ENCODE measurements around the gene PPM1H.

PPM1H gene

DNA sequence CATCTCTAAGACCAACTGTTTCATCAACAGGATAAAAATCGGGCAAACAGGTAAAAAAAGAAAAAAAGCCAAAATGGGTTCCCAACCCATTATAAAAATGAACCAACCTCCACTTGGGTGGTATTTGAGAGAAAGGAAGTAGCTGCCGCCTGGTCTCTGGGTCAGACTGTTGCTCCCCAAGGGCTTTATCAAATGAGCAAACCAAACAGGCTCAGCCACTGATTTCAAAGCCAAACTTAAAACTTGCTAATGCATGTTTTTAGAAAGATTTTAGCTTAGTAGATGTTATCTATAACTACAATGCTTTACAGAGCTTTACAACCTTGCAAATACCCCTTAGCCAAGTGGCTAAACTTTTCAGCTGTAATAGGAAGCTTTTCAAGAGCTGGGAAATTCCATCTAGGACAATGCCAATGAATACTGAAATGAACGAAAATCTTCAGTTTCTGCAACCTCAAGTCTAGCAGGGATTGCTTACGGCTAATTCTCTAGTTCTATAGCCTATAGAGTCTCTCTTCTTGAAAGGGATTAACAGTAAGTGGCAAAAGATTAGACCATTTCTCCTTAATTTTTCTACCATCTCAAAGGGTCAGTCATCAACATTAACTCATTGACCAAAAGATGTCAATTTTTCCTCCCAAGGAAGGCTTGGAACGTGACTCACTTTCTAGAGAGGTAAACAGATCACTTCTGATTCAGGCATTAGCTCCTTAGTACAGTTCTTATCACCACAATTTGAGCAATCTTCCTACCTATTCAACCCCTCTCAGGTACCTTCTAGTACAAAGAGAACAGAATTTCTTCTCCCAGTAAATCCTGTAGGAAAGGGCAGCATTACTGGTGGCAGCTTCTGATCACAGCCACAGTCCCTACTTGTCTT, 4.2 kb downstream of the PPM1H start:
- no peak overlapping the region for H3K27ac Mint-ChIP-seq
- H3K4me1 Mint-ChIP-seq (ENCODE audit: low read depth): peaks cover 7% of the 10 kb centered on the region
- no peaks in the 10 kb centered on the region for H3K36me3 Mint-ChIP-seq (ENCODE audit: low read depth)
- no peak for DNase-seq (ENCODE audit: low spot score)
- no peak overlapping the region for H3K4me3 Mint-ChIP-seq
- H3K9me3 Mint-ChIP-seq: no peaks in the 10 kb centered on the region
- peaks cover 59% of the 10 kb centered on the region for H3K27me3 Mint-ChIP-seq (ENCODE audit: low read depth)

- no peak overlapping the region for H3K27ac Mint-ChIP-seq
- no peak for DNase-seq (ENCODE audit: low spot score)
- H3K9me3 Mint-ChIP-seq: no peaks in the 10 kb centered on the region
- H3K4me3 Mint-ChIP-seq: no peak overlapping the region
- H3K36me3 Mint-ChIP-seq (ENCODE audit: low read depth): no peaks in the 10 kb centered on the region
- peaks cover 41% of the 10 kb centered on the region for H3K27me3 Mint-ChIP-seq (ENCODE audit: low read depth)
- peaks cover 2% of the 10 kb centered on the region for H3K4me1 Mint-ChIP-seq (ENCODE audit: low read depth)
Measured at GRCh38 chr12:62928632-62929031, 6.3 kb downstream of the PPM1H start.

GRCh38 chr12:62925680-62926079, 9.3 kb downstream of the PPM1H start:
- H3K27me3 Mint-ChIP-seq (ENCODE audit: low read depth): peaks cover 18% of the 10 kb centered on the region
- H3K4me3 Mint-ChIP-seq: no peak overlapping the region
- no peaks in the 10 kb centered on the region for H3K9me3 Mint-ChIP-seq
- no peak for DNase-seq (ENCODE audit: low spot score)
- no peak overlapping the region for H3K27ac Mint-ChIP-seq
- H3K36me3 Mint-ChIP-seq (ENCODE audit: low read depth): no peaks in the 10 kb centered on the region
- no peaks in the 10 kb centered on the region for H3K4me1 Mint-ChIP-seq (ENCODE audit: low read depth)

GRCh38 chr12:62924084-62924483, 10.9 kb downstream of the PPM1H start:
- Mint-ChIP-seq H3K27me3 (ENCODE audit: low read depth) (peaks cover 11% of the 10 kb centered on the region), H3K36me3 (ENCODE audit: low read depth) (no peaks in the 10 kb centered on the region), H3K4me1 (ENCODE audit: low read depth) (no peaks in the 10 kb centered on the region), H3K9me3 (no peaks in the 10 kb centered on the region), H3K27ac (no peak overlapping the region), H3K4me3 (no peak overlapping the region)
- DNase-seq (ENCODE audit: low spot score): no peak

- no peaks in the 10 kb centered on the region for H3K9me3 Mint-ChIP-seq
Measured at GRCh38 chr12:62922539-62922938, 12.4 kb downstream of the PPM1H start.

GRCh38 chr12:62919838-62920237, 15.1 kb downstream of the PPM1H start:
- peaks cover 5% of the 10 kb centered on the region for H3K27me3 Mint-ChIP-seq (ENCODE audit: low read depth)
- H3K9me3 Mint-ChIP-seq: no peaks in the 10 kb centered on the region
- H3K27ac Mint-ChIP-seq: no peak overlapping the region
- DNase-seq (ENCODE audit: low spot score): no peak
- no peaks in the 10 kb centered on the region for H3K36me3 Mint-ChIP-seq (ENCODE audit: low read depth)
- H3K4me1 Mint-ChIP-seq (ENCODE audit: low read depth): no peaks in the 10 kb centered on the region
- H3K4me3 Mint-ChIP-seq: no peak overlapping the region

More at GRCh38 chr12:62922539-62922938, 12.4 kb downstream of the PPM1H start:
- Mint-ChIP-seq H3K4me1 (ENCODE audit: low read depth) (no peaks in the 10 kb centered on the region), H3K36me3 (ENCODE audit: low read depth) (no peaks in the 10 kb centered on the region), H3K27ac (no peak overlapping the region), H3K27me3 (ENCODE audit: low read depth) (peaks cover 2% of the 10 kb centered on the region), H3K4me3 (no peak overlapping the region)
- DNase-seq (ENCODE audit: low spot score): no peak

DNA sequence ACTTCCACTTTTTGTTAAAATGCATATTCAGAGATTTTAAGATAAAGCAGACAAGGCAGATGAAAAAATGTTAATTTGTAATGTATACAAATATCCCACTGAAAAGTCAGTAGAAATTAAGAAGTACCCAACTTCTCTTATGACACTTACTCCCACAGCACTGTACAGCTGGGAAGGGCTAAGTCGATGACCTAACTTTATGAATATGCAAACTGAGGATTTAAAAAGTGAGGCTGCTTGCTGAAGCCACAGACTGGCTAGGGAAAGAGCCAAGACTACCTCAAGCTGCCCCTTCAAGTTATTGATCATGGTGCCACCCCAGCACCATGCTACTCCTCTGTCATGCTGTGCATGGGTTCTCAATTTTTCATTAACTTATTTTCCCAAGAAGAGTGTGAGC, 17.0 kb downstream of the PPM1H start:
- H3K27me3 Mint-ChIP-seq (ENCODE audit: low read depth): peaks cover 5% of the 10 kb centered on the region
- no peaks in the 10 kb centered on the region for H3K36me3 Mint-ChIP-seq (ENCODE audit: low read depth)
- H3K9me3 Mint-ChIP-seq: no peaks in the 10 kb centered on the region
- H3K4me3 Mint-ChIP-seq: no peak overlapping the region
- DNase-seq (ENCODE audit: low spot score): no peak
- no peak overlapping the region for H3K27ac Mint-ChIP-seq
- H3K4me1 Mint-ChIP-seq (ENCODE audit: low read depth): no peaks in the 10 kb centered on the region

GRCh38 chr12:62916632-62917425, 18.1 kb downstream of the PPM1H start:
- no peak for DNase-seq (ENCODE audit: low spot score)
- no peaks in the 10 kb centered on the region for H3K36me3 Mint-ChIP-seq (ENCODE audit: low read depth)
- no peaks in the 10 kb centered on the region for H3K9me3 Mint-ChIP-seq
- no peak overlapping the region for H3K27ac Mint-ChIP-seq
- H3K4me1 Mint-ChIP-seq (ENCODE audit: low read depth): no peaks in the 10 kb centered on the region
- H3K27me3 Mint-ChIP-seq (ENCODE audit: low read depth): peaks cover 8% of the 10 kb centered on the region
- no peak overlapping the region for H3K4me3 Mint-ChIP-seq

DNA sequence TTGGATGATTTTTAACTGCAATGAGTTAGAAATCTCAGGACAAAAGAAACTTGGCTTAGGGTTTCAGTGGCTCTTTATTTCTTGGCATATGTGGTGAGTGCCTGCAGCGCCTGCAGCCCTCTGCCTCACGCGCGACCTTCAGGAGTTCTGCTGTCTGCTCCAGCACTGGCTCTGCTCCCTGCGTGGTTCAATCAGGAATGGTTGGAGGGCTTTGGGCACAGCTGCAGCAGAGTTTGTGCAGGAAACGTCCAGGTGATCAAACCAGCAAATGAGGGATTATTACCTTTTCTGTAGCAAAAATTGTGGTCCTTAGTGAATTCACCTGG, 19.8 kb downstream of the PPM1H start:
- Mint-ChIP-seq H3K4me1 (ENCODE audit: low read depth) (no peaks in the 10 kb centered on the region), H3K4me3 (no peak overlapping the region), H3K27ac (no peak overlapping the region), H3K36me3 (ENCODE audit: low read depth) (no peaks in the 10 kb centered on the region), H3K27me3 (ENCODE audit: low read depth) (peaks cover 16% of the 10 kb centered on the region), H3K9me3 (no peaks in the 10 kb centered on the region)
- DNase-seq (ENCODE audit: low spot score): no peak

DNA sequence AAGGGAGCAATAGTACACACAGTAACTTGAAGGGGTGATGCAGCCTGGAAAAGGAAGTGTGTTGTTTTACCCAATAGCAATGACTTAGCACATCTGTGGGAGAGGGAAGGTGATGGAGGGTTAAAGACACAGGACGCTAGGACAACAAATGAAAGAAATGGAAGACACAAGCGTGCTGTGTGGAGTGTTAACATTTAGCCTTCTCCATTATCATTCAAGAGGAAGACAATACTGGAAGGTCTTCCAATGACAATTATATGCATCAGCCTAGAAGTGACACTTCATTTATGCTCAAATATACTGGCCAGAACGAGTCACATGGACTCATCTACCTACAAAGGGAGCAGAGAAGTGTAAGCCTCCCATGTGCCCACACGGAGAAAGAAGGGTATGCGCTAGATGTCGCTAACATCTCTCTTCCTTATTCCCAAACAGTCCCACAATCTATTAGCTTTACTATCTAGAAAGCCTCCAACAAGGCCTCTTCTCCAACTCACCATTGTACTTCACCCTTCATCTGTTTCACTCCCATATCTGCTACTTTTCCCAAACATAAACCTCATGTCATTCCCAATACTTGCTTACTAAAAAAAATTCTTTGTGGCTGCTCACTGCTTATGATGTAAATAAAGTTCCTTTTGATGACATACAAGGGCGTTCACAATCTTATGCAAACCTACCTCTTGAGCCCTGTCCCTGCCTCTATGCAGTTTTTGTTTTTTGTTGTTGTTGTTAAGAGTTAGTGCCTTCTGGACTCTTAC, 20.3 kb downstream of the PPM1H start:
- no peaks in the 10 kb centered on the region for H3K9me3 Mint-ChIP-seq

GRCh38 chr12:62913380-62913779, 21.6 kb downstream of the PPM1H start:
- H3K4me1 Mint-ChIP-seq (ENCODE audit: low read depth): no peaks in the 10 kb centered on the region
- no peak overlapping the region for H3K27ac Mint-ChIP-seq
- no peaks in the 10 kb centered on the region for H3K36me3 Mint-ChIP-seq (ENCODE audit: low read depth)
- H3K4me3 Mint-ChIP-seq: no peak overlapping the region
- peaks cover 19% of the 10 kb centered on the region for H3K27me3 Mint-ChIP-seq (ENCODE audit: low read depth)
- DNase-seq (ENCODE audit: low spot score): no peak
- H3K9me3 Mint-ChIP-seq: no peaks in the 10 kb centered on the region

More for the DNA sequence above, 20.3 kb downstream of the PPM1H start:
- H3K27me3 Mint-ChIP-seq (ENCODE audit: low read depth): peaks cover 16% of the 10 kb centered on the region
- no peaks in the 10 kb centered on the region for H3K4me1 Mint-ChIP-seq (ENCODE audit: low read depth)
- no peak for DNase-seq (ENCODE audit: low spot score)
- no peak overlapping the region for H3K4me3 Mint-ChIP-seq
- H3K36me3 Mint-ChIP-seq (ENCODE audit: low read depth): no peaks in the 10 kb centered on the region
- no peak overlapping the region for H3K27ac Mint-ChIP-seq

DNA sequence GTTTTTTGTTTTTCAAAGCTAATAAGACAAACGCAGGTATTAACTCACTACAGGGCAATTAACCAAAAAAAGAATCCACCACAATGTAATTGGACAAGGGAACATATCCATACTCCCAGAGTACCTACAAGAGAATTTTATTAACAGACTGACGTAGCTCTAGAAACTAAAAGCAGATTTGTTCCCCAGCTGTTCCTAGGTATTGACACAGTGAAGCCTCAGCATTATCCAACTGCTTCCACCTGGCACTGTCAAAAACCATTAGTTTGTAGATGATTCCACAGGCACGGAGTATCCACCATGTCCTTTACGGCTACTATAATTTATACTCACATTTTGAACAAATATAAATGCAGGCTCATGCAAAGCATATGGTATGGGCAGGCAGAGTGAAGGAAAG, 22.3 kb downstream of the PPM1H start:
- DNase-seq (ENCODE audit: low spot score): no peak
- Mint-ChIP-seq H3K36me3 (ENCODE audit: low read depth) (no peaks in the 10 kb centered on the region), H3K4me1 (ENCODE audit: low read depth) (no peaks in the 10 kb centered on the region), H3K9me3 (no peaks in the 10 kb centered on the region), H3K27me3 (ENCODE audit: low read depth) (peaks cover 20% of the 10 kb centered on the region), H3K27ac (no peak overlapping the region), H3K4me3 (no peak overlapping the region)

DNA sequence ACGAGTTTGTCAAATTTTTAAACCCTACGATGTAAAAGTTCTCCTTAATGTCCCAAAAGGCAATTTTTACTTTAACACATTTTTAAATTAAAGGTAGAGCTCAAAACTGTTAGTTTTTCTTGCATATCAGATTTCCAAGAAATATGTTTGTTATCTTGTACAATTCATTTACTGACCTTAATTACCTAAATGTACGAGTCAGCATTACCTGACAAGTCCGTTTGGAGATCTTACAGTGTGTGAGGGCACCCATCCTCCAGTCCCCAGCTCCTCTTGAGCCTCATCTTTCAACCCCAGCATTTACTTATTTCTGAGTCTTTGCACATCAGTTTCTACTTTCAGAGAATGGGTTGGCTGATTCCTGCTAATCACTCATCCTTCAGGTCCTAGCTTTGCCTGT, 23.7 kb downstream of the PPM1H start:
- Mint-ChIP-seq H3K27me3 (ENCODE audit: low read depth) (peaks cover 19% of the 10 kb centered on the region), H3K4me3 (no peak overlapping the region), H3K27ac (no peak overlapping the region), H3K9me3 (no peaks in the 10 kb centered on the region), H3K4me1 (ENCODE audit: low read depth) (no peaks in the 10 kb centered on the region), H3K36me3 (ENCODE audit: low read depth) (no peaks in the 10 kb centered on the region)
- no peak for DNase-seq (ENCODE audit: low spot score)

Data from T-helper 2 cell treated with Interferon-gamma antibody and Interleukin-4, amounts not matched to agents 5 μg/mL and 100 μg/mL, for 36 hours (primary cell).